ENCODE data around the gene ATP10D.

Gene ATP10D

GRCh38 chr4:47560682-47561081, 75.6 kb downstream of the ATP10D start:
- TF ChIP-seq CTCF (IDR thresholded peaks at IDR 0.05; ENCODE audit: poor library complexity, severe bottlenecking) = no peak
- Histone ChIP-seq H3K4me3 (ENCODE audit: severe bottlenecking) (no peak overlapping the region), H3K4me1 (ENCODE audit: insufficient read depth, poor library complexity, severe bottlenecking) (peaks cover 10% of the 10 kb centered on the region), H3K36me3 (ENCODE audit: low read depth) (peaks cover 11% of the 10 kb centered on the region), H3K9me3 (ENCODE audit: severe bottlenecking) (no peaks in the 10 kb centered on the region), H3K27ac (ENCODE audit: poor library complexity, severe bottlenecking) (no peak overlapping the region), H3K27me3 (ENCODE audit: insufficient read depth, poor library complexity, severe bottlenecking) (no peaks in the 10 kb centered on the region)
- DNase-seq (ENCODE audit: low spot score) (no peak), ATAC-seq (ENCODE audit: low read depth) (no peak)

GRCh38 chr4:47561331-47561730, 76.3 kb downstream of the ATP10D start:
- ATAC-seq (ENCODE audit: low read depth) (no peak), DNase-seq (ENCODE audit: low spot score) (no peak)
- Histone ChIP-seq H3K4me3 (ENCODE audit: severe bottlenecking) (no peak overlapping the region), H3K27me3 (ENCODE audit: insufficient read depth, poor library complexity, severe bottlenecking) (no peaks in the 10 kb centered on the region), H3K4me1 (ENCODE audit: insufficient read depth, poor library complexity, severe bottlenecking) (peaks cover 3% of the 10 kb centered on the region), H3K9me3 (ENCODE audit: severe bottlenecking) (no peaks in the 10 kb centered on the region), H3K36me3 (ENCODE audit: low read depth) (peaks cover 11% of the 10 kb centered on the region), H3K27ac (ENCODE audit: poor library complexity, severe bottlenecking) (no peak overlapping the region)
- no peak for TF ChIP-seq CTCF (IDR thresholded peaks at IDR 0.05; ENCODE audit: poor library complexity, severe bottlenecking)

GRCh38 chr4:47562297-47562696, 77.2 kb downstream of the ATP10D start:
- H3K27me3 ChIP-seq (ENCODE audit: insufficient read depth, poor library complexity, severe bottlenecking) = no peaks in the 10 kb centered on the region
- H3K36me3 ChIP-seq (ENCODE audit: low read depth) = peaks cover 7% of the 10 kb centered on the region
- H3K9me3 ChIP-seq (ENCODE audit: severe bottlenecking) = no peaks in the 10 kb centered on the region
- ATAC-seq (ENCODE audit: low read depth) = no peak
- TF ChIP-seq CTCF (IDR thresholded peaks at IDR 0.05; ENCODE audit: poor library complexity, severe bottlenecking) = no peak
- no peaks in the 10 kb centered on the region for H3K4me1 ChIP-seq (ENCODE audit: insufficient read depth, poor library complexity, severe bottlenecking)
- H3K4me3 ChIP-seq (ENCODE audit: severe bottlenecking) = no peak overlapping the region
- H3K27ac ChIP-seq (ENCODE audit: poor library complexity, severe bottlenecking) = no peak overlapping the region
- DNase-seq (ENCODE audit: low spot score) = no peak

GRCh38 chr4:47566566-47566965, 81.5 kb downstream of the ATP10D start:
- Histone ChIP-seq H3K9me3 (ENCODE audit: severe bottlenecking) (no peaks in the 10 kb centered on the region), H3K36me3 (ENCODE audit: low read depth) (peaks cover 11% of the 10 kb centered on the region), H3K27ac (ENCODE audit: poor library complexity, severe bottlenecking) (no peak overlapping the region), H3K4me3 (ENCODE audit: severe bottlenecking) (no peak overlapping the region), H3K4me1 (ENCODE audit: insufficient read depth, poor library complexity, severe bottlenecking) (no peaks in the 10 kb centered on the region), H3K27me3 (ENCODE audit: insufficient read depth, poor library complexity, severe bottlenecking) (no peaks in the 10 kb centered on the region)
- ATAC-seq (ENCODE audit: low read depth) (no peak), DNase-seq (ENCODE audit: low spot score) (no peak)
- no peak for TF ChIP-seq CTCF (IDR thresholded peaks at IDR 0.05; ENCODE audit: poor library complexity, severe bottlenecking)

GRCh38 chr4:47566969-47567368, 81.9 kb downstream of the ATP10D start:
- no peak for TF ChIP-seq CTCF (IDR thresholded peaks at IDR 0.05; ENCODE audit: poor library complexity, severe bottlenecking)
- Histone ChIP-seq H3K27ac (ENCODE audit: poor library complexity, severe bottlenecking) (no peak overlapping the region), H3K36me3 (ENCODE audit: low read depth) (peaks cover 11% of the 10 kb centered on the region), H3K9me3 (ENCODE audit: severe bottlenecking) (no peaks in the 10 kb centered on the region), H3K4me3 (ENCODE audit: severe bottlenecking) (no peak overlapping the region), H3K4me1 (ENCODE audit: insufficient read depth, poor library complexity, severe bottlenecking) (no peaks in the 10 kb centered on the region), H3K27me3 (ENCODE audit: insufficient read depth, poor library complexity, severe bottlenecking) (no peaks in the 10 kb centered on the region)
- DNase-seq (ENCODE audit: low spot score) = no peak
- no peak for ATAC-seq (ENCODE audit: low read depth)

Data from RWPE2 (cell line).